GM12872 (cell line): ENCODE measurements around the gene SHISAL2A.

Source experiments
- CTCF ChIP-seq: IDR thresholded peaks from 3 replicates; pipeline ENCODE4 v1.5.1; 2011; ENCODE audit warnings: low read depth, mild to moderate bottlenecking, low read length, moderate library complexity; ENCODE audit not compliant: insufficient read depth

SHISAL2A gene

GRCh38 chr1:52634111-52634510 lies 1.1 kb downstream of the SHISAL2A start:
- TF ChIP-seq CTCF = no peak

- TF ChIP-seq CTCF = no peak
These were observed 2.5 kb downstream of the SHISAL2A start for GRCh38 chr1:52635321-52636089.

GRCh38 chr1:52636721-52637695 lies 4.0 kb downstream of the SHISAL2A start:
- TF ChIP-seq CTCF = no peak

GRCh38 chr1:52637946-52638345 lies 5.0 kb downstream of the SHISAL2A start:
- TF ChIP-seq CTCF = no peak

- TF ChIP-seq CTCF = no peak
These were observed 7.7 kb downstream of the SHISAL2A start for GRCh38 chr1:52640697-52641096.

- no peak for TF ChIP-seq CTCF
These were observed 8.3 kb downstream of the SHISAL2A start for GRCh38 chr1:52641307-52641706.

GRCh38 chr1:52645261-52645660 lies 12.3 kb downstream of the SHISAL2A start:
- no peak for TF ChIP-seq CTCF
